ENCODE results near the gene COQ8B. TPM values are rescaled to one million over a fixed set of nuclear protein-coding genes. Genes with fewer than 3 reads are reported as not detected.

COQ8B gene
- total RNA-seq, 1 experiment from 2014 or later: 35.7 TPM

GRCh38 chr19:40742886-40743285 lies 26.2 kb upstream of the COQ8B start:
- TF ChIP-seq CTCF (IDR thresholded peaks at IDR 0.05; ENCODE audit: insufficient read depth in 1 of 2, low read depth in 1 of 2, low read length in 1 of 2, severe bottlenecking in 1 of 2, unreplicated experiment in 1 of 2): no peak
- no TSS peak for BruUV-seq (replicated peaks)
- H3K4me1 ChIP-seq: peaks cover 20% of the 10 kb centered on the region
- CTCF ChIA-PET: interaction anchor here (1.0 to 2.2 kb wide), 3 partner anchors 25 to 119 kb away, joined by 3 to 7 read pairs (median 3); no protein-coding TSS in a partner anchor
- no peaks in the 10 kb centered on the region for H3K9me3 ChIP-seq
- Mint-ChIP-seq H3K27ac (ENCODE audit: unreplicated experiment) (no peak overlapping the region), H3K4me1 (ENCODE audit: low read depth, unreplicated experiment) (peaks cover 14% of the 10 kb centered on the region), H3K4me3 (ENCODE audit: unreplicated experiment) (no peak overlapping the region), H3K9me3 (ENCODE audit: unreplicated experiment) (no peaks in the 10 kb centered on the region), H3K36me3 (ENCODE audit: insufficient read depth, unreplicated experiment) (peaks cover 67% of the 10 kb centered on the region), H3K27me3 (ENCODE audit: insufficient read depth, unreplicated experiment) (no peaks in the 10 kb centered on the region)
- H3K4me3 ChIP-seq (ENCODE audit: low read depth, low read length): no peak overlapping the region
- no peaks in the 10 kb centered on the region for H3K27me3 ChIP-seq (replicated peaks; ENCODE audit: control insufficient read depth, insufficient read depth, low read length)
- intact Hi-C loops (cut with micrococcal nuclease; ENCODE audit: unreplicated experiment): no loop called here
- peaks cover 1% of the 10 kb centered on the region; the same call in 1 of the 2 replicates for H3K36me3 ChIP-seq (ENCODE audit: control insufficient read depth, insufficient read depth, low read length)
- no peak for DNase-seq
- POLR2A ChIA-PET: interaction anchor here (0.6 kb wide), 1 partner anchor 10 kb away, joined by 5 read pairs; no protein-coding TSS in a partner anchor

- Histone ChIP-seq H3K27me3 (replicated peaks; ENCODE audit: control insufficient read depth, insufficient read depth, low read length) (no peaks in the 10 kb centered on the region), H3K36me3 (ENCODE audit: control insufficient read depth, insufficient read depth, low read length) (peaks cover 2% of the 10 kb centered on the region), H3K4me1 (peaks cover 20% of the 10 kb centered on the region), H3K9me3 (no peaks in the 10 kb centered on the region), H3K4me3 (ENCODE audit: low read depth, low read length) (no peak overlapping the region)
- POLR2A ChIA-PET: no interaction called here
- H3K27ac Mint-ChIP-seq (ENCODE audit: unreplicated experiment): peak overlapping the region; percentile 55
- no peaks in the 10 kb centered on the region for H3K27me3 Mint-ChIP-seq (ENCODE audit: insufficient read depth, unreplicated experiment)
- CTCF ChIA-PET: interaction anchor here (0.5 to 2.2 kb wide), 4 partner anchors 25 to 79 kb away, joined by 3 to 7 read pairs (median 4); partner anchors contain the start of gene RAB4B
- peaks cover 14% of the 10 kb centered on the region for H3K4me1 Mint-ChIP-seq (ENCODE audit: low read depth, unreplicated experiment)
- intact Hi-C loops (cut with micrococcal nuclease; ENCODE audit: unreplicated experiment): no loop called here
- TF ChIP-seq CTCF (IDR thresholded peaks at IDR 0.05; ENCODE audit: insufficient read depth in 1 of 2, low read depth in 1 of 2, low read length in 1 of 2, severe bottlenecking in 1 of 2, unreplicated experiment in 1 of 2): no peak
- no peak overlapping the region for H3K4me3 Mint-ChIP-seq (ENCODE audit: unreplicated experiment)
- DNase-seq: no peak
- H3K36me3 Mint-ChIP-seq (ENCODE audit: insufficient read depth, unreplicated experiment): peaks cover 72% of the 10 kb centered on the region
- no TSS peak for BruUV-seq (replicated peaks)
- no peaks in the 10 kb centered on the region for H3K9me3 Mint-ChIP-seq (ENCODE audit: unreplicated experiment)
Observed at GRCh38 chr19:40742477-40742876, 25.8 kb upstream of the COQ8B start.

GRCh38 chr19:40741527-40742390 lies 25.1 kb upstream of the COQ8B start:
- Mint-ChIP-seq H3K4me1 (ENCODE audit: low read depth, unreplicated experiment) (peaks cover 14% of the 10 kb centered on the region), H3K36me3 (ENCODE audit: insufficient read depth, unreplicated experiment) (peaks cover 79% of the 10 kb centered on the region), H3K27ac (ENCODE audit: unreplicated experiment) (peak overlapping the region; percentile 55), H3K27me3 (ENCODE audit: insufficient read depth, unreplicated experiment) (no peaks in the 10 kb centered on the region), H3K9me3 (ENCODE audit: unreplicated experiment) (no peaks in the 10 kb centered on the region), H3K4me3 (ENCODE audit: unreplicated experiment) (no peak overlapping the region)
- H3K27me3 ChIP-seq (replicated peaks; ENCODE audit: control insufficient read depth, insufficient read depth, low read length): no peaks in the 10 kb centered on the region
- H3K9me3 ChIP-seq: no peaks in the 10 kb centered on the region
- ChIA-PET CTCF (interaction anchor here (0.5 to 2.2 kb wide), 5 partner anchors 11 to 79 kb away, joined by 3 to 7 read pairs (median 4); partner anchors contain the start of gene RAB4B), POLR2A (no interaction called here)
- H3K4me1 ChIP-seq: peaks cover 20% of the 10 kb centered on the region
- H3K36me3 ChIP-seq (ENCODE audit: control insufficient read depth, insufficient read depth, low read length): peaks cover 5% of the 10 kb centered on the region
- no TSS peak for BruUV-seq (replicated peaks)
- DNase-seq: peak in 1 of 2 experiments; percentile 38
- TF ChIP-seq CTCF (IDR thresholded peaks at IDR 0.05; ENCODE audit: insufficient read depth in 1 of 2, low read depth in 1 of 2, low read length in 1 of 2, severe bottlenecking in 1 of 2, unreplicated experiment in 1 of 2): no peak
- H3K4me3 ChIP-seq (ENCODE audit: low read depth, low read length): no peak overlapping the region
- intact Hi-C loops (cut with micrococcal nuclease; ENCODE audit: unreplicated experiment): no loop called here

Data from Caco-2 (cell line).